ENCODE data around the gene UNC79. TPM values are rescaled to one million over a fixed set of nuclear protein-coding genes. Genes with fewer than 3 reads are reported as not detected.

Gene UNC79
- total and polyA plus RNA-seq, 11 donors, result 0.04 to 0.58 (median 0.42) TPM

DNA sequence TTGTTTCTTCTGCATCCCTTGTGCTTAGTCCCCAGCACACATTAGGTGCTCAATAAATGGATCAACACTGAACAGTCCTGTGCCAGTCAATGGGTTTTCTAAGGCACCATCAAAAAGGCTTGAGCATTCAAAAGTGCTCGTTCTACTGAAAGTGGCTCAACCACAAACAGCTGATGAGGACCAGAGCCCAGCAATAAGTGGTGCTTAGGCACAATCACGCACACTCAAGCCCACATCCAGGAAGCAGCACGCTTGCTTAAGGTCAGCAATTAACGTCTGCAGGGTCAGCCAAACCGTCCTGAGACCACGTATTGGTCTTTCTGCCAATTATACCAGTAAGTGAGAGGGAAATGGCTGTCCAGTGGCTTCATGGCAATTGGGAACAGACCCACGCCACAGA is 301.0 kb downstream of the UNC79 start:
- H3K4me1 ChIP-seq, result no peaks in the 10 kb centered on the region
- no peak overlapping the region for H3K27ac ChIP-seq
- no peaks in the 10 kb centered on the region for H3K9me3 ChIP-seq
- 53 to 67% (median 61%) methylated on average over 6 to 7 of the region's 7 CpGs for WGBS, 4 donors
- DNase-seq (no peak), ATAC-seq (no peak)
- no peaks in the 10 kb centered on the region for H3K36me3 ChIP-seq
- TF ChIP-seq POLR2A (IDR thresholded peaks at IDR 0.05), result no peak
- TF ChIP-seq, protein P1, sequence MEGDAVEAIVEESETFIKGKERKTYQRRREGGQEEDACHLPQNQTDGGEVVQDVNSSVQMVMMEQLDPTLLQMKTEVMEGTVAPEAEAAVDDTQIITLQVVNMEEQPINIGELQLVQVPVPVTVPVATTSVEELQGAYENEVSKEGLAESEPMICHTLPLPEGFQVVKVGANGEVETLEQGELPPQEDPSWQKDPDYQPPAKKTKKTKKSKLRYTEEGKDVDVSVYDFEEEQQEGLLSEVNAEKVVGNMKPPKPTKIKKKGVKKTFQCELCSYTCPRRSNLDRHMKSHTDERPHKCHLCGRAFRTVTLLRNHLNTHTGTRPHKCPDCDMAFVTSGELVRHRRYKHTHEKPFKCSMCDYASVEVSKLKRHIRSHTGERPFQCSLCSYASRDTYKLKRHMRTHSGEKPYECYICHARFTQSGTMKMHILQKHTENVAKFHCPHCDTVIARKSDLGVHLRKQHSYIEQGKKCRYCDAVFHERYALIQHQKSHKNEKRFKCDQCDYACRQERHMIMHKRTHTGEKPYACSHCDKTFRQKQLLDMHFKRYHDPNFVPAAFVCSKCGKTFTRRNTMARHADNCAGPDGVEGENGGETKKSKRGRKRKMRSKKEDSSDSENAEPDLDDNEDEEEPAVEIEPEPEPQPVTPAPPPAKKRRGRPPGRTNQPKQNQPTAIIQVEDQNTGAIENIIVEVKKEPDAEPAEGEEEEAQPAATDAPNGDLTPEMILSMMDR (IDR thresholded peaks at IDR 0.05), result no peak
- no peaks in the 10 kb centered on the region for H3K27me3 ChIP-seq
- intact Hi-C loops (cut with DNase I), result no loop called here
- no peak overlapping the region for H3K4me3 ChIP-seq

DNA sequence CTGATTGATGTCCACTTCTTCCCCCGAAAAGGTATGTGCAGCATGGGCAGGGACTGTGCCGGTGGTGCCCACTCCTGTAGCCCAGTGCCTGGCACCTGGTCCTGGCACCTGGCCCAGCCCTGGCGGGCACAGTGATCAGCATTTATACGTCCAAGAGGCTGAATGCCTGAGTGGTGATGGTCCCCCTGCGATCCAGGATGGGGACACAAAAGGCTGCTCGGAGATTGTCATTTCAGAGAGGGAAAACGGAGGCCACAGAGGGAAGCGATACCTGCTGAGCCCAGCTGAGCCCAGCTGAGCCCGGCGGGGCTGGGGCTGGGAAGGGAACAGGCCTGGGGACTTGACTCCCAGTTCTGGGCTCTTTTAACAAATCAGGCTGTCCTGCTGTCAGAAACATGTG is 301.8 kb downstream of the UNC79 start:
- intact Hi-C loops (cut with DNase I), result no loop called here
- no peak overlapping the region for H3K4me3 ChIP-seq
- no peak overlapping the region for H3K27ac ChIP-seq
- ATAC-seq (no peak), DNase-seq (no peak)
- 80 to 86% (median 84%) methylated on average over 10 of the region's 10 CpGs for WGBS, 4 donors
- H3K27me3 ChIP-seq, result no peaks in the 10 kb centered on the region
- H3K4me1 ChIP-seq, result no peaks in the 10 kb centered on the region
- H3K36me3 ChIP-seq, result no peaks in the 10 kb centered on the region
- TF ChIP-seq, protein P1 (IDR thresholded peaks at IDR 0.05), result no peak
- no peak for TF ChIP-seq POLR2A (IDR thresholded peaks at IDR 0.05)
- no peaks in the 10 kb centered on the region for H3K9me3 ChIP-seq

GRCh38 chr14:93733231-93733630 is 302.5 kb downstream of the UNC79 start:
- WGBS, 4 donors, result 66 to 83% (median 74%) methylated on average over 11 of the region's 11 CpGs
- intact Hi-C loops (cut with DNase I), result no loop called here
- no peak for TF ChIP-seq POLR2A (IDR thresholded peaks at IDR 0.05)
- TF ChIP-seq, protein P1 (IDR thresholded peaks at IDR 0.05), result no peak
- Histone ChIP-seq H3K36me3 (no peaks in the 10 kb centered on the region), H3K27me3 (no peaks in the 10 kb centered on the region), H3K27ac (no peak overlapping the region), H3K4me3 (no peak overlapping the region), H3K9me3 (no peaks in the 10 kb centered on the region), H3K4me1 (no peaks in the 10 kb centered on the region)
- DNase-seq, result no peak
- ATAC-seq, result no peak

GRCh38 chr14:93733631-93734030 is 302.9 kb downstream of the UNC79 start:
- no peaks in the 10 kb centered on the region for H3K4me1 ChIP-seq
- H3K4me3 ChIP-seq, result no peak overlapping the region
- ATAC-seq, result no peak
- H3K9me3 ChIP-seq, result no peaks in the 10 kb centered on the region
- H3K27me3 ChIP-seq, result no peaks in the 10 kb centered on the region
- TF ChIP-seq, protein P1 (IDR thresholded peaks at IDR 0.05), result no peak
- intact Hi-C loops (cut with DNase I), result no loop called here
- H3K27ac ChIP-seq, result no peak overlapping the region
- WGBS, 4 donors, result 59 to 80% (median 69%) methylated on average over 6 of the region's 6 CpGs
- no peaks in the 10 kb centered on the region for H3K36me3 ChIP-seq
- no peak for DNase-seq

Measured in heart left ventricle (tissue), 16 donors.